Lower leg skin (tissue), 3 donors: ENCODE measurements around the gene CTBP1.

Source experiments
- CTCF ChIP-seq, 3 donors: fragments of 450-650 bp; IDR thresholded peaks; one replicate each; pipeline ENCODE4 v1.5.1; 2016; ENCODE audit warnings: antibody characterized with exemption in 3 of 3, mild to moderate bottlenecking in 3 of 3, moderate library complexity in 2 of 3
- POLR2A ChIP-seq, 2 donors: fragments of 450-650 bp; IDR thresholded peaks; one replicate each; pipeline ENCODE4 v1.6.1; 2016 to 2017; ENCODE audit warnings: antibody characterized with exemption in 2 of 2, mild to moderate bottlenecking in 1 of 2, moderate library complexity in 1 of 2

DNA sequence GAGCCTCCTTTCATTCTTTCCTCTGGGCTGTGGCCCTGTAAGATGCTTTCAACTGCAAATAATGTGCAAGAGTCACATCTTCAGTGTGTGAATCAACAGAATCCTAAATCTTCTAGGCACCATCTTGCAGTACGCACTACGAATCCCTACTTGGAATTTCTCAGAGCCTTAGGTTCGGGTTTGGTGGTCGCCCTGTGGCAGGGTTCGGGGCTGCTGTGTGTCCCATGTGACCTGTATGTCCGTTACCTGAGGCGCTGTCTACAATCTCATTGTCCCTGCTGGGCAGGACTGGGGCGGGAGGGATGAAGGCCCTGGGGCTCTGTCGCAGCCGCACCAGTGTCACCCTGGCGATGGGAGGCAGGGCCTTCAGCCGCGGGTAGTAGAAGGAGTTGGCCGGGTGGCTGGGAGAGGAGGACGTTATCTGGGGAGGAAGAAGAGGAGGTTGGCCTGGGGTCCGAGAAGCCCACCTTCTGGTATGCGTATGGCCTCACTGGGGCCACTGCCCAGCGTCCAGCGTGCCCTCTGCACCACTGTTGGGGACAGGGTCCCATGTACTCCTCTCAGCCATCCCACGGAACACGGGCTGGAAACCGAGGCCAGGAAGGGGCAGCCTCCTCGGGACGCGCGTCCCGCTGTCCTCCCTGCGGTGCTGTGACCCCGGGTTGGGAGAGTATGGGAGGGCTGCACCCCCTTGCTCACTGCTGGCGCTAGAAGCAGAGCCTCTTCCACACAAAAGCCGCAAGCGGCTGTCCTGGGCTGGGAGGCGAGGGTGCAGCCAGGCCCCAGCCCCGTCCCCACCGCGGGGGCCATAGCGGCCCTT lies 78.6 kb downstream of the CTBP1 start:
- TF ChIP-seq CTCF (IDR thresholded peaks at IDR 0.05) (no peak), POLR2A (IDR thresholded peaks at IDR 0.05) (no peak)
